Neural crest cell (in vitro differentiated cells): ENCODE data around the gene NR1D1. TPM values are rescaled to one million over a fixed set of nuclear protein-coding genes. Genes with fewer than 3 reads are reported as not detected.

Experiments used
- DNase-seq: peaks from one replicate; pipeline ENCODE4 v3.0.0; 2021; ENCODE audit warnings: low read depth, mixed read lengths, low spot score
- H3K27ac Mint-ChIP-seq: one replicate; pipeline ENCODE4 v1.8.0; 2021; ENCODE audit warnings: mild to moderate bottlenecking, mixed read lengths; ENCODE audit not compliant: unreplicated experiment
- H3K27me3 Mint-ChIP-seq: 2 replicates; pipeline ENCODE4 v1.8.0; 2021; ENCODE audit warnings: low read depth, mild to moderate bottlenecking, mixed read lengths
- H3K36me3 Mint-ChIP-seq: 2 replicates; pipeline ENCODE4 v1.8.0; 2021; ENCODE audit warnings: low read depth, mild to moderate bottlenecking, mixed read lengths
- H3K4me1 Mint-ChIP-seq: 2 replicates; pipeline ENCODE4 v1.8.0; 2021; ENCODE audit warnings: mixed read lengths
- H3K4me3 Mint-ChIP-seq: one replicate; pipeline ENCODE4 v1.8.0; 2021; ENCODE audit warnings: mild to moderate bottlenecking, mixed read lengths
- H3K9me3 Mint-ChIP-seq: 2 replicates; pipeline ENCODE4 v1.8.0; 2021; ENCODE audit warnings: mixed read lengths
- total RNA-seq: library from RNA; stranded (reverse); gene quantifications from 2 replicates; pipeline ENCODE4 v1.2.1, GENCODE V29; 2021
- TF ChIP-seq, protein P1 (sequence below): fragments of 200-600 bp; sonication (generic); conservative IDR thresholded peaks from 2 replicates; pipeline ENCODE4 v1.5.0; 2021; ENCODE audit warnings: antibody characterized with exemption, mild to moderate bottlenecking

Gene NR1D1
- total RNA-seq, 1 donor from 2014 or later, result 2.8 TPM

DNA sequence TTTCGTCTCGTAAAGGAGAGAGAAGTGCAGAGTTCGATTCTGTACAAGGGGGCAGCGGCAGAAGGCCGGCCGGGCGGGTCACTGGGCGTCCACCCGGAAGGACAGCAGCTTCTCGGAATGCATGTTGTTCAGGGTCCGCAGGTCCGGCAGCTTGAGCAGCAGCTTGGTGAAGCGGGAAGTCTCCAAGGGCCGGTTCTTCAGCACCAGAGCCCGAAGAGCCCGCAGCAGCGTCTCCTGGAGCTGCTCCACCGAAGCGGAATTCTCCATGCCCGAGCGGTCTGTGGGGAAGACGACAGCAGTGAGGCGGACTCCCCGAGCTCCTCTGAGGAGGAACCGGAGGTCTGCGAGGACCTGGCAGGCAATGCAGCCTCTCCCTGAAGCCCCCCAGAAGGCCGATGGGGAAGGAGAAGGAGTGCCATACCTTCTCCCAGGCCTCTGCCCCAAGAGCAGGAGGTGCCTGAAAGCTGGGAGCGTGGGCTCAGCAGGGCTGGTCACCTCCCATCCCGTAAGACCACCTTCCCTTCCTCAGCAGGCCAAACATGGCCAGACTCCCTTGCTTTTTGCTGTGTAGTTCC, 7.3 kb downstream of the NR1D1 start:
- DNase-seq, result no peak
- H3K4me1 Mint-ChIP-seq, result no peaks in the 10 kb centered on the region
- H3K27me3 Mint-ChIP-seq, result no peaks in the 10 kb centered on the region
- no peaks in the 10 kb centered on the region for H3K36me3 Mint-ChIP-seq
- no peak overlapping the region for H3K4me3 Mint-ChIP-seq
- no peak overlapping the region for H3K27ac Mint-ChIP-seq
- no peaks in the 10 kb centered on the region for H3K9me3 Mint-ChIP-seq
- TF ChIP-seq, protein P1, sequence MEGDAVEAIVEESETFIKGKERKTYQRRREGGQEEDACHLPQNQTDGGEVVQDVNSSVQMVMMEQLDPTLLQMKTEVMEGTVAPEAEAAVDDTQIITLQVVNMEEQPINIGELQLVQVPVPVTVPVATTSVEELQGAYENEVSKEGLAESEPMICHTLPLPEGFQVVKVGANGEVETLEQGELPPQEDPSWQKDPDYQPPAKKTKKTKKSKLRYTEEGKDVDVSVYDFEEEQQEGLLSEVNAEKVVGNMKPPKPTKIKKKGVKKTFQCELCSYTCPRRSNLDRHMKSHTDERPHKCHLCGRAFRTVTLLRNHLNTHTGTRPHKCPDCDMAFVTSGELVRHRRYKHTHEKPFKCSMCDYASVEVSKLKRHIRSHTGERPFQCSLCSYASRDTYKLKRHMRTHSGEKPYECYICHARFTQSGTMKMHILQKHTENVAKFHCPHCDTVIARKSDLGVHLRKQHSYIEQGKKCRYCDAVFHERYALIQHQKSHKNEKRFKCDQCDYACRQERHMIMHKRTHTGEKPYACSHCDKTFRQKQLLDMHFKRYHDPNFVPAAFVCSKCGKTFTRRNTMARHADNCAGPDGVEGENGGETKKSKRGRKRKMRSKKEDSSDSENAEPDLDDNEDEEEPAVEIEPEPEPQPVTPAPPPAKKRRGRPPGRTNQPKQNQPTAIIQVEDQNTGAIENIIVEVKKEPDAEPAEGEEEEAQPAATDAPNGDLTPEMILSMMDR, result no peak

DNA sequence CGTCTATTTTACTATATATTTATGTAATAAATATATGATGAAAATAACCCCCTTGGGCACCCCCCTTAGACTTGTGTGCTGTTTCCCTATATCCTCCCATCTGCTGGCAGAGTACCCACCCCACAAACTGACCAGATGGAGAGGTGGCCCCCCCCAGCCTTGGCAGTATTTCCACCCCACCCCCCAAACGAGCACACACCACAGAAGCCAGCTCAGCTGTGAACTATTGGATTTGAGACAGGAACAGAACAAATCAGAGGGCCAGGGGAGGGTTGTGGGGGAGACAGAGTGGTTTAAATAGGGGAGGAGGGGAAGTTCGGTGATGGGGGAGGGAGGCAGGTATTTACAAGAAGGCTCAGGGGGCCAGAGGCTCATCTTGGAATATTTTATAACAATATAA, 7.8 kb downstream of the NR1D1 start:
- TF ChIP-seq, protein P1, result no peak
- H3K27me3 Mint-ChIP-seq, result no peaks in the 10 kb centered on the region

DNA sequence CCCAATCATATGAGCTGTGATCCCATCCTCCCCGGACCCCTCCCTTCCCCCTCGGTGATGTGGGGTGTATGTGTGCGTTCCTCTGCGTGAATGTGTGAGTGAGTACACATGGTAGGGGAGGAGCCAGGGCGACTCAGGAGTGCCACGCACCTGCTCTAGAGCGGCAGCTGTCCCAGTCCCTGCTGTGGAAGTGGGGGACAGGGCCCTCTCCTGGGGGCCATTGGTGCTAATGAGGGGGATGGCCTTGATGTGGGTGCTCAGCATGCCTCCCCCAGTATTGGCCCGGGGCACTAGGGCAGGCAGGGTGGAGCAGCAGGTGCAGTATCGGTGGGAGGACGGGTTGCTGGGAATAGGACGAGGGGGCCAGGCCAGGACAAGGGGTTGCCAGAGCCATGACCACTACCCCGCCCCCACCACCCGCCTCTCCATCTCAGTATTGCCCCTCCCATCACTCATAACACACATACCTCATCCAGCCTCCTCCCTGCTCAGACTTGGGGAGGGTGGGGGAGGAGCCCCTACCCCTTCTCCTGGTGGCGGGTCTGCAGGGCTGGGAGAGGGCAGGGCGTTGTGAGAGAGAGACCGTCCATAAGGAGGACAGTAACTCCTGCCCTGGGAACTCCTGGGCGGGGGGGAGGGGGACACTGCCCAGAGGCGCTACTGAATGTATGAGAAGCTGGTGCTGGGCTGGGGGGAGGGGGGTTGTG, 8.5 kb downstream of the NR1D1 start:
- peaks cover 5% of the 10 kb centered on the region for H3K36me3 Mint-ChIP-seq
- H3K27ac Mint-ChIP-seq, result no peak overlapping the region

More for the DNA sequence above, 7.8 kb downstream of the NR1D1 start:
- Mint-ChIP-seq H3K36me3 (no peaks in the 10 kb centered on the region), H3K4me1 (no peaks in the 10 kb centered on the region), H3K9me3 (no peaks in the 10 kb centered on the region), H3K27ac (no peak overlapping the region), H3K4me3 (no peak overlapping the region)
- DNase-seq, result no peak

DNA sequence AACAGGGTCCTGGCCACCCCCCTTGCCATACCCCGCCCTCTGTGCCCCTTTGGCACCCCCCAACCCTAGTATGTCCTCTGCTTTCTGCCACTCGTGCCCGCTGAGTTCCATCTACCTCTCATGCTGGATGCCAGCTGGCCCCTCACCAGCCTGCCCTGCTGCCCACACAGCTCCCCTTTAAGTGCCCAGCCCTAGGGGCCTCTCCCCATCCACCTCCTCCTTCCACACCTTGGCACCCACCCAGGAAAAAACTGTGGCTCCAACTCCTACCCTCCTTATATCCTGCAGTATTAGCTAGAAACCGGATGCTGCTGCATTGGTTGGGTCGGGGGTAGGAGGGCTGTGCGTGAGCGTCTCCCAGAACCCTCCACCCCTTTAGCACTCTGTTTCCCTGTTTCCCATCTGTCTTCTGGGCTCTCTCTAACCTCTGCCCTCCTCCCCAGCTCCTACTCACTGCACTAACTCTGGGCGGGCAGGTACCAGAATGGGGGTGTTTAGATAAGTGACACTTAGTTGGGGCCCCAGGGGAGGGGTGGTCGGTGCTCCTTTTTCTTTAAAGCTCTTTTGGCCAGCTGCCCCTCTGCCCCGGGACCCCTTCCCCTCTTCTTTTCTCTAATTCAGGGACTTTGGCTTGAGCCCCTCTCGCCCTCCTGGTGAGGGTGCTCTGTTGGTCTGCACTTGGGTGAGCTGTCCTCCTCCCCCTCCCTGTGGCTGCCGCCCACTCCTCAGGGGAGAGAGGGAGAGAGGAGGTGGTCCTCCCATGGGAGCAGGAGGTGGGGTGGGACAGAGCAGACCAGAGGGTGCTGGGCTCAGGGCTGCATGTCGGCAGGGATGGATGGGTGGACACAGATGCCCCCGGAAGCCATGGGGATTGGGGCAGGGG, 9.9 kb downstream of the NR1D1 start:
- no peaks in the 10 kb centered on the region for H3K9me3 Mint-ChIP-seq
- peaks cover 5% of the 10 kb centered on the region for H3K36me3 Mint-ChIP-seq
- DNase-seq, result no peak
- H3K27ac Mint-ChIP-seq, result peak overlapping the region; percentile 50
- H3K4me1 Mint-ChIP-seq, result no peaks in the 10 kb centered on the region
- TF ChIP-seq, protein P1, result no peak
- no peaks in the 10 kb centered on the region for H3K27me3 Mint-ChIP-seq
- H3K4me3 Mint-ChIP-seq, result no peak overlapping the region

More for the DNA sequence above, 8.5 kb downstream of the NR1D1 start:
- DNase-seq, result no peak
- Mint-ChIP-seq H3K4me1 (no peaks in the 10 kb centered on the region), H3K27me3 (no peaks in the 10 kb centered on the region), H3K4me3 (no peak overlapping the region), H3K9me3 (no peaks in the 10 kb centered on the region)
- TF ChIP-seq, protein P1, result no peak

DNA sequence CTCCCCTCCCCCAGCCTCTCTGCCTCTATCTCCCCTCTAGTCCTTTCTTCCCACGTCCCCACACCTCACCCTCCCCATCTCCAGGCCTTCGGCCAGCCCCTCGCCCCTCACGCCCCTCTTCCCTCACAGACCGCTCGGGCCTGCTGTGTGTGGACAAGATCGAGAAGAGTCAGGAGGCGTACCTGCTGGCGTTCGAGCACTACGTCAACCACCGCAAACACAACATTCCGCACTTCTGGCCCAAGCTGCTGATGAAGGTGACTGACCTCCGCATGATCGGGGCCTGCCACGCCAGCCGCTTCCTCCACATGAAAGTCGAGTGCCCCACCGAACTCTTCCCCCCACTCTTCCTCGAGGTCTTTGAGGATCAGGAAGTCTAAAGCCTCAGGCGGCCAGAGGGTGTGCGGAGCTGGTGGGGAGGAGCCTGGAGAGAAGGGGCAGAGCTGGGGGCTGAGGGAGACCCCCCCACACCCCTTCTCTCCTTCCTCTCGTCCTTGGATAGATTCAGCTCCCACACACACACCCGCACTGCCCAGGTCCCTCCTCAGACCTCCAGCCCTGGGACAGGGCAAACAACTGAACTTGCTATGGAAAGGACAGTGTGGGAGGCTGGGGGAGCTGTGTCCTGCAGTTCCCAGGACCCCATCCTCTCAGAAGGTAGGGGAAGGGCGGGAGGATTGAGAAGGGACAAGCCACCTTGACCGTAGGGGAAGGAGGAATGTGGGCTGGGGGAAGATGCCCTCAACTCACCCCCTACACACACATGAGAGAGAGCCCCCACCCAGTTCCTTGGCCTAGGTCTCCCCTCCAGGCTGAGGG, 11.1 kb downstream of the NR1D1 start:
- Mint-ChIP-seq H3K9me3 (no peaks in the 10 kb centered on the region), H3K4me1 (no peaks in the 10 kb centered on the region), H3K27ac (no peak overlapping the region), H3K27me3 (no peaks in the 10 kb centered on the region), H3K36me3 (peaks cover 8% of the 10 kb centered on the region), H3K4me3 (no peak overlapping the region)
- DNase-seq, result no peak
- TF ChIP-seq, protein P1, result no peak
